Fibroblast of lung (primary cell): Measurements from ENCODE around the gene MCF2L2. TPM values are rescaled to one million over a fixed set of nuclear protein-coding genes. Genes with fewer than 3 reads are reported as not detected.
"Not testable (repeated sequence)": the region's sequence is repeated elsewhere in the genome, so short reads cannot be mapped to it uniquely, and the experiment has no call there.

Experiments used
- DNase-seq, 2 donors: peaks; one replicate each; pipeline versions ENCODE4 v3.0.0 to v3.0.0-alpha.2; 2010; ENCODE audit warnings: low read depth in 2 of 2
- H2AFZ ChIP-seq: 2 replicates; pipeline ENCODE4 v1.5.1; 2012; ENCODE audit warnings: low read length, control low read depth, inconsistent platforms
- H3K27ac ChIP-seq: 2 replicates; pipeline ENCODE4 v1.5.1; 2011; ENCODE audit warnings: low read length, control low read depth; ENCODE audit not compliant: insufficient read depth
- H3K27me3 ChIP-seq: 2 replicates; pipeline ENCODE4 v1.5.1; 2011; ENCODE audit warnings: mild to moderate bottlenecking, low read length; ENCODE audit not compliant: control insufficient read depth, insufficient read depth
- H3K36me3 ChIP-seq: 2 replicates; pipeline ENCODE4 v1.5.1; 2011; ENCODE audit warnings: low read length; ENCODE audit not compliant: control insufficient read depth, insufficient read depth
- H3K4me1 ChIP-seq: 2 replicates; pipeline ENCODE4 v1.5.1; 2011; ENCODE audit warnings: low read length; ENCODE audit not compliant: control insufficient read depth, insufficient read depth; ENCODE audit errors: extremely low read depth
- H3K4me2 ChIP-seq: 2 replicates; pipeline ENCODE4 v1.5.1; 2011; ENCODE audit warnings: low read length, control low read depth; ENCODE audit not compliant: insufficient read depth; ENCODE audit errors: extremely low read depth
- H3K4me3 ChIP-seq, 4 experiments: fragments of 200-600 bp in 1 of 4; sonication (generic) in 1 of 4; replicated peaks in 1 of 4; 2 replicates each; pipeline ENCODE4 v1.5.1; 2011 to 2016; ENCODE audit warnings: low read length in 4 of 4, low read depth in 3 of 4, mild to moderate bottlenecking in 3 of 4, control low read depth in 2 of 4, inconsistent platforms in 1 of 4, mixed read lengths in 1 of 4; ENCODE audit not compliant: insufficient read depth in 1 of 4; ENCODE audit errors: control extremely low read depth in 1 of 4
- H3K79me2 ChIP-seq: 2 replicates; pipeline ENCODE4 v1.5.1; 2012; ENCODE audit warnings: mild to moderate bottlenecking, low read length, inconsistent platforms; ENCODE audit not compliant: control insufficient read depth, insufficient read depth
- H3K9ac ChIP-seq: 2 replicates; pipeline ENCODE4 v1.5.1; 2011; ENCODE audit warnings: mild to moderate bottlenecking, low read length, control low read depth; ENCODE audit not compliant: insufficient read depth
- H3K9me3 ChIP-seq: 2 replicates; pipeline ENCODE4 v1.5.1; 2012; ENCODE audit warnings: low read depth, low read length; ENCODE audit not compliant: control insufficient read depth, insufficient read depth
- H4K20me1 ChIP-seq: 2 replicates; pipeline ENCODE4 v1.5.1; 2011; ENCODE audit warnings: low read length; ENCODE audit not compliant: control insufficient read depth, insufficient read depth; ENCODE audit errors: extremely low read depth
- CTCF ChIP-seq, 2 donors: IDR thresholded peaks in 1 of 2; conservative IDR thresholded peaks in 1 of 2; 1 replicate in 1 of 2; 2 replicates in 1 of 2; pipeline ENCODE4 v1.5.1; 2011 to 2012; ENCODE audit warnings: low read length in 2 of 2, control low read depth in 1 of 2, inconsistent platforms in 1 of 2, low read depth in 1 of 2, mild to moderate bottlenecking in 1 of 2
- EZH2 ChIP-seq: IDR thresholded peaks from 2 replicates; pipeline ENCODE4 v1.5.1; 2012; ENCODE audit warnings: low read length, control low read depth, mild to moderate bottlenecking; ENCODE audit errors: missing control alignments
- polyA plus RNA-seq, 2 donors: library from polyadenylated mRNA; depleted of rRNA in 1 of 2; stranded (reverse) in 1 of 2; unstranded in 1 of 2; fragments of >200 nt; gene quantifications; 2 replicates each; pipeline ENCODE4 v1.2.1, GENCODE V29; 2011 to 2012; ENCODE audit warnings: missing spikeins in 1 of 2
- total RNA-seq: library from RNA; depleted of rRNA; stranded (reverse); fragments of >200 nt; gene quantifications from 2 replicates; pipeline ENCODE4 v1.2.1, GENCODE V29; 2014

MCF2L2 gene
- total and polyA plus RNA-seq, 2 donors (not counting 1 experiment from before 2014, with no cell fraction given): under 0.01 to 0.08 TPM

- Histone ChIP-seq H3K4me1 (peaks cover 2% of the 10 kb centered on the region), H3K27ac (no peak overlapping the region), H3K36me3 (no peaks in the 10 kb centered on the region), H3K9me3 (no peaks in the 10 kb centered on the region), H3K4me3 (no peak overlapping the region), H2AFZ (no peak overlapping the region), H3K27me3 (no peaks in the 10 kb centered on the region), H4K20me1 (no peaks in the 10 kb centered on the region), H3K79me2 (no peaks in the 10 kb centered on the region), H3K4me2 (no peak overlapping the region), H3K9ac (no peak overlapping the region)
- no peak for TF ChIP-seq CTCF (conservative IDR thresholded peaks at IDR 0.05 in 1 of 2, IDR thresholded peaks at IDR 0.05 in 1 of 2; ENCODE audit: low read depth in 1 of 2, low read length in 2 of 2)
- TF ChIP-seq EZH2: no peak
- no peak for DNase-seq
Measured at GRCh38 chr3:183468424-183468823, 40.0 kb upstream of the MCF2L2 start.

- Histone ChIP-seq H3K4me2 (no peak overlapping the region), H3K9ac (no peak overlapping the region), H3K4me3 (no peak overlapping the region), H3K4me1 (peaks cover 2% of the 10 kb centered on the region), H4K20me1 (no peaks in the 10 kb centered on the region), H3K36me3 (no peaks in the 10 kb centered on the region), H3K79me2 (no peaks in the 10 kb centered on the region), H3K9me3 (no peaks in the 10 kb centered on the region), H3K27ac (no peak overlapping the region), H3K27me3 (no peaks in the 10 kb centered on the region), H2AFZ (no peak overlapping the region)
- DNase-seq: no peak
- TF ChIP-seq EZH2: no peak
- no peak for TF ChIP-seq CTCF (conservative IDR thresholded peaks at IDR 0.05 in 1 of 2, IDR thresholded peaks at IDR 0.05 in 1 of 2; ENCODE audit: low read depth in 1 of 2, low read length in 2 of 2)
Measured at GRCh38 chr3:183466575-183466974, 38.2 kb upstream of the MCF2L2 start.

GRCh38 chr3:183465710-183466109 is 37.3 kb upstream of the MCF2L2 start:
- H3K36me3 ChIP-seq, H3K4me1 ChIP-seq, H2AFZ ChIP-seq, H3K27ac ChIP-seq, DNase-seq, H3K9ac ChIP-seq, H3K4me2 ChIP-seq, H3K27me3 ChIP-seq, H4K20me1 ChIP-seq, H3K79me2 ChIP-seq, H3K9me3 ChIP-seq, H3K4me3 ChIP-seq: not testable (repeated sequence)
